ENCODE results near the gene DLG5.

DLG5 gene

GRCh38 chr10:77926566-77927401, at the start of gene DLG5:
Gene DLG5 (minus strand): TSS chr10:77926755. CDS start chr10:77926520, 235 bp downstream.
- no peak for DNase-seq

- no peak for DNase-seq
Observed at GRCh38 chr10:77975086-77975666, 48.6 kb upstream of the DLG5 start.

DNA sequence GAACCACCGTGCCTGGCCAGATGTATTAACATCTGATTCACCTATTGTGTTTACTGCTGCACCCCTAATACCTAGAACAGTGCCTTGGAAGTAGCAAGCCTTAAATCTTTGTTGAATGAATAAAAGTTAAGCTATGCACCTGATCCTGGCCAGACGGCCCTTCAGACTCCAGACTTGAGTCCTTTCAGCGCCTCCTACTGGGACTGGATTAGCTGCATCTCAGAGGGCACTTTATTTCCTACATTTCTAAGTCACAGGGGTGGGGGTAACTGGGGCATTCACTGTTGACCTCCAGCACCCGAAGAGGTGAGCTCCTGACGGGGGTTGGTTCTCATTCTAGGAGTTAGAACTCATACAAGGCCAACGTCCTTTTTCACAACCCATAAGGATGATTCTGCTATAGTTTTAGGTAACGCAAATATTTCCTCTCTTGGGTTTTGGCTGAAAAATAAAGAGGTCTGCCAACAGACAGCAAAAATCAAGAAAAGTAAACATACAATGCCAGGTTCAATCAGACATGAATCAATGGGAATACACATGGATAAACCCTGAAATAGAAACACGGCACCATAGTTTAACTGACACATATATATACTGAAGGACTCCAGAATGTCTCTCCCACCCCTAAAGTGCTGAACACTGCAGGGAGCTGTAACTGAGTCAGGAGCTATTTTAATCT, 48.0 kb upstream of the DLG5 start:
- no peak for DNase-seq

- DNase-seq = no peak
Observed at GRCh38 chr10:77973276-77973675, 46.7 kb upstream of the DLG5 start.

DNA sequence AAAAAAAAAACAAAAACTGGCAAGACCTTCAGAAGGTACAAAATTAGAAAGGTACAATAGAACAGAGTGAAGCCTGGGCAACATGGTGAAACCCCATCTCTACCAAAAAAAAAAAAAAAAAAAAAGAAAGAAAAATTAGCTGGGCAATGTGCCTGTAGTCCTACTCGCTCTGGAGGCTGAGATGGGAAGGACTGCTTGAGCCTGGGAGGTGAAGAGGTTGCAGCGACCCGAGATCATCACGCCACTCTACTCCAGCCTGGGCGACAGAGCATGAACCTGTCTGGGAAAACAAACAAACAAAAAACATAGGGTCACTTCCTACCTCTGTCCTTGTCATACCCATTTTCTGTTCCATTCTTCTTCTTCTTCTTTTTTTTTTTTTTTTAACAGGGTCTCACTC, 45.6 kb upstream of the DLG5 start:
- DNase-seq = no peak

- no peak for DNase-seq
Observed at GRCh38 chr10:77971804-77972144, 45.2 kb upstream of the DLG5 start.

- DNase-seq = no peak
Observed at GRCh38 chr10:77970869-77971803, 44.6 kb upstream of the DLG5 start.

- DNase-seq = no peak
Observed at GRCh38 chr10:77969114-77969513, 42.6 kb upstream of the DLG5 start.

- DNase-seq = no peak
Observed at GRCh38 chr10:77967611-77968022, 41.1 kb upstream of the DLG5 start.

DNA sequence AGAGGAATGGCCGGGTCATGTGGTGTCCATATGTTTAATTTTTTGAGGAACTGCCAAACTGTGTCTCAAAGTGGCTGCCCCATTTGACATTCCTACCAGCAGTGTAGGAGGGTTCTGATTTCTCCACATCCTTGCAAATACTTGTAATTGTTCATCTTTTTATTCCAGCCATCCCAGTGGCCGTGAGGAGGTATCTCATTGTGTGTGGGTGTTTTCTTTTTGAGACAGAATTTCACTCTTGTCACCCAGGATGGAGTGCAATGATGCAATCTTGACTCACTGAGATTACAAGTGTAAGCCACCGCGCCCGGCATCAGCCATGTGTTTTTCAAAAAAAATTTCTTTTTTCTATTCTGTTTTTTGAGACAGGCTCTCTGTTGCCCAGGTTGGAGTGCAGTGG, 38.7 kb upstream of the DLG5 start:
- DNase-seq = no peak

GRCh38 chr10:77964811-77965210, 38.3 kb upstream of the DLG5 start:
- no peak for DNase-seq

- DNase-seq = no peak
Observed at GRCh38 chr10:77963901-77964300, 37.3 kb upstream of the DLG5 start.

GRCh38 chr10:77962350-77963146, 36.0 kb upstream of the DLG5 start:
- DNase-seq = no peak

DNA sequence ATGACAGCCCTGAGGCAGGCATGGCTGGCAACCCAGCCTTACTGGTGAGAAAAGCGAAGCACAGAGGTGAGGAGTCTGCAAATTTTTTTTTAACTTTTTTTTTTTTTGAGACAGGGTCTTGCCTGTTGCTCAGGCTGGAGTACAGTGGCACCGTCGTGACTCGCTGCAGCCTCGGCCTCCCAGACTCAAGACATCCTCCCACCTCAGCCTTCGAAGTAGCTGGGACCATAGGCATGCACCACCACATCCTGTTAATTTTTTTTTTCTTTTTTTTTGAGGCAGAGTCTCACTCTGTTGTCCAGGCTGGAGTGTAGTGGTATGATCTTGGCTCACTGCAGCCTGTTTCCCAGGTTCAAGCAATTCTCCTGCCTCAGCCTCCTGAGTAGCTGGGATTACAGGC, 35.1 kb upstream of the DLG5 start:
- DNase-seq = no peak

- no peak for DNase-seq
Observed at GRCh38 chr10:77960829-77961329, 34.3 kb upstream of the DLG5 start.

GRCh38 chr10:77959887-77960455, 33.4 kb upstream of the DLG5 start:
- DNase-seq = no peak

DNA sequence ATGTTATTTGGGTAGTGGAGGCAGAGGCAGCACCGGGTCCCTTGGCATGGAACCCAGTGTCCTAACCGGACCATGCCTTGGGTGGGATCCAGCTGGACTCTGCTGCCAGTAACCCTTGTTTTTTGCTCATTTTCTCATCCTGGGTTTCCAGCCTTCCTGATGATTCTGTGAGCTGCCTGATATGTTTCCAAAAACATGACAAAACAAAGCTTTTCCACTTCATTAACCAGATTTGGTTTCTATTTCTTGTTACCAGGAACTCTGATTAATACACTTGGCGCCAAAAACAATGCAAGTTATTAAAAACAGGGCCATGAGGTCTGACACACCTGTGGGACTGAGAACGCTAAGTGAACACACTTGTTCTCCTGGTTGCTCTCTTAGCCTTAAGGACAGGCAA, 32.8 kb upstream of the DLG5 start:
- no peak for DNase-seq

- DNase-seq = no peak
Observed at GRCh38 chr10:77955136-77955535, 28.6 kb upstream of the DLG5 start.

DNA sequence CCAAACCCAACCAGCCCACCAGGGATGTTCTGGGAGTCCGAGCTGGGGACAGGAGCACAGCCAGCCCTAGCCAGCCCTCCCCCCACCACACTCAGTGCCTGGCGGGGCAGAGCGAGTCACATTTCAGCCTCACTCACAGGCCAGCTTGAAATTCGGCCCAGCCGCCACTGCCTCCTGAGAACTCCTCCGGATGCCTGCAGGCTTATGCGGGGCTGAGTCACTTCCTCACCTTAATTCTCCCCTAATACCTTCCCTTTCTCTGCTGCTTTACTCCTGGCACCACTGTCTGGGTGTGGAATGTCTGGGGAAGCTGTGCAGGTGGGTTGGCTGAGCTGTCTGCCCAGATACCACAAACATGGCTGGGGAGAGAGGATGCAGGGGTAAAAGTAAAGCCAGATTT, 22.6 kb upstream of the DLG5 start:
- DNase-seq = no peak

GRCh38 chr10:77946084-77946483, 19.5 kb upstream of the DLG5 start:
- DNase-seq = no peak

DNA sequence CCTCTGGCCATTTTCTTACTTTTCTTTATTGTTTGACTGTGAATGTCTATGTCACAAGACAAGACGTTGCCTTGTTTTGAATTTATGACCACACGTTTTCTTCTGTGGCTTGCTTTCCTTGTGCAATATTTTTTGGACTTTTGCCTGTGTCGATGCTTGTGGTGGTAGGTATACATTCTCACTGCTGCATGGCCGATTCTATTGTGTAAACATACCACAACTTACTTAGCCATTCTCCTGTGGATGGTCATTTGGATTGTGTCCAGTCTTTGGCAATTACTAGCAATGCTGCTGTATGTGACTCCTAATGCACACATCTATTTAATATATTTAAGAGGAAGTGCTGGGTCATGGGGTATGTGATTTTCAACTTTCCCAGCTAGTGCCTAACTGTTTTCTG, 18.0 kb upstream of the DLG5 start:
- DNase-seq = no peak

All from activated CD4-positive, CD25-positive, alpha-beta regulatory T cell (primary cell).